ENCODE measurements around the gene CDAN1.

- TF ChIP-seq, protein P1, sequence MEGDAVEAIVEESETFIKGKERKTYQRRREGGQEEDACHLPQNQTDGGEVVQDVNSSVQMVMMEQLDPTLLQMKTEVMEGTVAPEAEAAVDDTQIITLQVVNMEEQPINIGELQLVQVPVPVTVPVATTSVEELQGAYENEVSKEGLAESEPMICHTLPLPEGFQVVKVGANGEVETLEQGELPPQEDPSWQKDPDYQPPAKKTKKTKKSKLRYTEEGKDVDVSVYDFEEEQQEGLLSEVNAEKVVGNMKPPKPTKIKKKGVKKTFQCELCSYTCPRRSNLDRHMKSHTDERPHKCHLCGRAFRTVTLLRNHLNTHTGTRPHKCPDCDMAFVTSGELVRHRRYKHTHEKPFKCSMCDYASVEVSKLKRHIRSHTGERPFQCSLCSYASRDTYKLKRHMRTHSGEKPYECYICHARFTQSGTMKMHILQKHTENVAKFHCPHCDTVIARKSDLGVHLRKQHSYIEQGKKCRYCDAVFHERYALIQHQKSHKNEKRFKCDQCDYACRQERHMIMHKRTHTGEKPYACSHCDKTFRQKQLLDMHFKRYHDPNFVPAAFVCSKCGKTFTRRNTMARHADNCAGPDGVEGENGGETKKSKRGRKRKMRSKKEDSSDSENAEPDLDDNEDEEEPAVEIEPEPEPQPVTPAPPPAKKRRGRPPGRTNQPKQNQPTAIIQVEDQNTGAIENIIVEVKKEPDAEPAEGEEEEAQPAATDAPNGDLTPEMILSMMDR (IDR thresholded peaks at IDR 0.05), result no peak
- TF ChIP-seq POLR2AphosphoS5 (IDR thresholded peaks at IDR 0.05) (no peak), EP300 (IDR thresholded peaks at IDR 0.05) (no peak), POLR2A (IDR thresholded peaks at IDR 0.05; ENCODE audit: low read depth) (no peak)
These were observed 62.5 kb downstream of the CDAN1 start for GRCh38 chr15:42674472-42674871.
